ENCODE measurements around the gene CREBRF.

DNA sequence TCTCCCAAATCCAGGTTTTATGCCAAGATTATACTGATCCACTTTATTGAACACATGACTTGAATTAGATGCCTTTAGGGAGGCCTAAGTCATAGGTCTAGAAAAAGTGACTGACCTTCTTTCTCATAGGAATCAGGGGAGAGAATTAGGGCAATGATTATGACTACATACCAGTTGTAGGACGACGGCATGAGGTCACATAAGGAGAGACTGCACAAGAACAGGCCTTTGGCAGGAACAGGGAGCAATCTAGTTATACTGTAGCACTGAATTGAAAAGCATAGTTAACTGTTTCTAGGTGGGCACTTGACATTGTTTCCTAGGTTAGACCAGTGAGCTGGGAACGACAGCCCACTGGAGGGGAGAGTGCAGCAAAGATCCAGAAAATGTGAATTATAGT, 22.7 kb downstream of the CREBRF start:
- TF ChIP-seq BRCA1 (IDR thresholded peaks at IDR 0.05; ENCODE audit: low read depth, low read length) (no peak), BCL11A (IDR thresholded peaks at IDR 0.05; ENCODE audit: low read depth in 2 of 2, low read length in 2 of 2) (no peak), POLR2A (IDR thresholded peaks at IDR 0.05; ENCODE audit: control extremely low read depth in 1 of 2, low read depth in 2 of 2, low read length in 2 of 2) (no peak), CBX8 (IDR thresholded peaks at IDR 0.05; ENCODE audit: borderline replicate concordance, low read depth, low read length) (no peak), YY1 (IDR thresholded peaks at IDR 0.05; ENCODE audit: low read depth, low read length) (no peak), RAD21 (IDR thresholded peaks at IDR 0.05 in 1 of 2, conservative IDR thresholded peaks at IDR 0.05 in 1 of 2; ENCODE audit: low read depth in 2 of 2, low read length in 2 of 2) (no peak)
- TF ChIP-seq, protein P1, sequence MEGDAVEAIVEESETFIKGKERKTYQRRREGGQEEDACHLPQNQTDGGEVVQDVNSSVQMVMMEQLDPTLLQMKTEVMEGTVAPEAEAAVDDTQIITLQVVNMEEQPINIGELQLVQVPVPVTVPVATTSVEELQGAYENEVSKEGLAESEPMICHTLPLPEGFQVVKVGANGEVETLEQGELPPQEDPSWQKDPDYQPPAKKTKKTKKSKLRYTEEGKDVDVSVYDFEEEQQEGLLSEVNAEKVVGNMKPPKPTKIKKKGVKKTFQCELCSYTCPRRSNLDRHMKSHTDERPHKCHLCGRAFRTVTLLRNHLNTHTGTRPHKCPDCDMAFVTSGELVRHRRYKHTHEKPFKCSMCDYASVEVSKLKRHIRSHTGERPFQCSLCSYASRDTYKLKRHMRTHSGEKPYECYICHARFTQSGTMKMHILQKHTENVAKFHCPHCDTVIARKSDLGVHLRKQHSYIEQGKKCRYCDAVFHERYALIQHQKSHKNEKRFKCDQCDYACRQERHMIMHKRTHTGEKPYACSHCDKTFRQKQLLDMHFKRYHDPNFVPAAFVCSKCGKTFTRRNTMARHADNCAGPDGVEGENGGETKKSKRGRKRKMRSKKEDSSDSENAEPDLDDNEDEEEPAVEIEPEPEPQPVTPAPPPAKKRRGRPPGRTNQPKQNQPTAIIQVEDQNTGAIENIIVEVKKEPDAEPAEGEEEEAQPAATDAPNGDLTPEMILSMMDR (IDR thresholded peaks at IDR 0.05; ENCODE audit: control extremely low read depth in 1 of 3, insufficient read depth in 1 of 3, low read depth in 1 of 3, low read length in 3 of 3), result no peak

Measured in H1 (cell line).